Mononuclear cell (primary cell): Measurements from ENCODE around the gene C20orf96. TPM values are rescaled to one million over a fixed set of nuclear protein-coding genes. Genes with fewer than 3 reads are reported as not detected.

Experiments used
- H3K27me3 ChIP-seq: 2 replicates; pipeline ENCODE4 v1.6.0; 2011; ENCODE audit warnings: low read length, control low read depth; ENCODE audit not compliant: insufficient read depth
- H3K4me1 ChIP-seq: 2 replicates; pipeline ENCODE4 v1.5.1; 2011; ENCODE audit warnings: mild to moderate bottlenecking, low read length, control low read depth; ENCODE audit not compliant: insufficient read depth
- H3K4me3 ChIP-seq: 2 replicates; pipeline ENCODE4 v1.5.1; 2011; ENCODE audit warnings: mild to moderate bottlenecking, low read length, moderate library complexity
- H3K9me3 ChIP-seq: 2 replicates; pipeline ENCODE4 v1.5.1; 2011; ENCODE audit warnings: low read depth, mild to moderate bottlenecking, control low read depth, low read length
- total RNA-seq: library from RNA; depleted of rRNA; stranded (reverse); fragments of >200 nt; gene quantifications from one replicate; pipeline ENCODE4 v1.2.3, GENCODE V29; 2012

C20orf96 gene
- total RNA-seq, 1 donor, result 0.73 TPM

GRCh38 chr20:324177-325044 is 33.9 kb upstream of the C20orf96 start:
- no peaks in the 10 kb centered on the region for H3K9me3 ChIP-seq
- H3K4me1 ChIP-seq, result peaks cover 30% of the 10 kb centered on the region
- H3K27me3 ChIP-seq, result no peaks in the 10 kb centered on the region
- peak overlapping the region; percentile 59 for H3K4me3 ChIP-seq

GRCh38 chr20:316316-317068 is 25.9 kb upstream of the C20orf96 start:
- H3K4me1 ChIP-seq, result peaks cover 7% of the 10 kb centered on the region
- no peaks in the 10 kb centered on the region for H3K9me3 ChIP-seq
- H3K4me3 ChIP-seq, result no peak overlapping the region
- H3K27me3 ChIP-seq, result no peaks in the 10 kb centered on the region

GRCh38 chr20:313948-314347 is 23.4 kb upstream of the C20orf96 start:
- no peaks in the 10 kb centered on the region for H3K9me3 ChIP-seq
- H3K4me3 ChIP-seq, result no peak overlapping the region
- H3K27me3 ChIP-seq, result no peaks in the 10 kb centered on the region
- H3K4me1 ChIP-seq, result peaks cover 20% of the 10 kb centered on the region

GRCh38 chr20:313402-313801 is 22.9 kb upstream of the C20orf96 start:
- Histone ChIP-seq H3K4me3 (no peak overlapping the region), H3K4me1 (peaks cover 20% of the 10 kb centered on the region), H3K9me3 (no peaks in the 10 kb centered on the region), H3K27me3 (no peaks in the 10 kb centered on the region)

- H3K27me3 ChIP-seq, result no peaks in the 10 kb centered on the region
- no peak overlapping the region for H3K4me3 ChIP-seq
- peaks cover 20% of the 10 kb centered on the region for H3K4me1 ChIP-seq
- H3K9me3 ChIP-seq, result no peaks in the 10 kb centered on the region
Measured at GRCh38 chr20:312866-313265, 22.3 kb upstream of the C20orf96 start.

GRCh38 chr20:312067-312466 is 21.5 kb upstream of the C20orf96 start:
- H3K4me3 ChIP-seq, result no peak overlapping the region
- no peaks in the 10 kb centered on the region for H3K27me3 ChIP-seq
- no peaks in the 10 kb centered on the region for H3K9me3 ChIP-seq
- H3K4me1 ChIP-seq, result peaks cover 20% of the 10 kb centered on the region

GRCh38 chr20:311609-312008 is 21.1 kb upstream of the C20orf96 start:
- Histone ChIP-seq H3K27me3 (no peaks in the 10 kb centered on the region), H3K4me1 (peaks cover 20% of the 10 kb centered on the region), H3K4me3 (no peak overlapping the region), H3K9me3 (no peaks in the 10 kb centered on the region)

GRCh38 chr20:310645-311044 is 20.1 kb upstream of the C20orf96 start:
- Histone ChIP-seq H3K9me3 (no peaks in the 10 kb centered on the region), H3K4me3 (peak overlapping the region; percentile 6)

GRCh38 chr20:309841-310644 is 19.5 kb upstream of the C20orf96 start:
- peaks cover 20% of the 10 kb centered on the region for H3K4me1 ChIP-seq
- H3K27me3 ChIP-seq, result no peaks in the 10 kb centered on the region
- peak overlapping the region; percentile 6 for H3K4me3 ChIP-seq
- H3K9me3 ChIP-seq, result no peaks in the 10 kb centered on the region

More at GRCh38 chr20:310645-311044, 20.1 kb upstream of the C20orf96 start:
- Histone ChIP-seq H3K4me1 (peaks cover 20% of the 10 kb centered on the region), H3K27me3 (no peaks in the 10 kb centered on the region)

GRCh38 chr20:309306-309840 is 18.8 kb upstream of the C20orf96 start:
- Histone ChIP-seq H3K9me3 (no peaks in the 10 kb centered on the region), H3K4me1 (peaks cover 20% of the 10 kb centered on the region), H3K4me3 (no peak overlapping the region), H3K27me3 (no peaks in the 10 kb centered on the region)

- H3K4me1 ChIP-seq, result peaks cover 20% of the 10 kb centered on the region
- no peaks in the 10 kb centered on the region for H3K27me3 ChIP-seq
- H3K9me3 ChIP-seq, result no peaks in the 10 kb centered on the region
- no peak overlapping the region for H3K4me3 ChIP-seq
Measured at GRCh38 chr20:308427-309038, 18.0 kb upstream of the C20orf96 start.

- H3K4me1 ChIP-seq, result peaks cover 19% of the 10 kb centered on the region
- H3K4me3 ChIP-seq, result no peak overlapping the region
- H3K27me3 ChIP-seq, result no peaks in the 10 kb centered on the region
- H3K9me3 ChIP-seq, result no peaks in the 10 kb centered on the region
Measured at GRCh38 chr20:305745-306144, 15.2 kb upstream of the C20orf96 start.

GRCh38 chr20:301886-302848 is 11.6 kb upstream of the C20orf96 start:
- Histone ChIP-seq H3K27me3 (no peaks in the 10 kb centered on the region), H3K9me3 (no peaks in the 10 kb centered on the region), H3K4me3 (no peak overlapping the region), H3K4me1 (peaks cover 31% of the 10 kb centered on the region)
